ENCODE results near the gene NMD3. TPM values are rescaled to one million over a fixed set of nuclear protein-coding genes. Genes with fewer than 3 reads are reported as not detected.

Gene NMD3
- total RNA-seq, result 52.5 and 57.2 TPM in 2 replicates
- 27.8 and 30.6 TPM in 2 replicates for polyA plus RNA-seq

GRCh38 chr3:161220850-161221753 is at the start of gene NMD3:
TSS of gene NMD3 (plus strand) at chr3:161221311. CDS start at chr3:161222014, 703 bp downstream.
- Histone ChIP-seq H4K20me1 (ENCODE audit: insufficient read depth, poor library complexity, severe bottlenecking) (peaks cover 12% of the 10 kb centered on the region), H3K4me3 (peak within 1 kb of the TSS; percentile 70), H2AFZ (peak within 1 kb of the TSS; percentile 85), H3K4me2 (peak within 1 kb of the TSS; percentile 91), H3K36me3 (replicated peaks; ENCODE audit: insufficient read depth, low read depth) (no peaks in the 10 kb centered on the region), H3K27ac (peak within 1 kb of the TSS; percentile 93), H3K79me2 (peaks cover 48% of the 10 kb centered on the region), H3K4me1 (ENCODE audit: insufficient read depth) (peaks cover 17% of the 10 kb centered on the region), H3K27me3 (no peaks in the 10 kb centered on the region), H3K9me3 (ENCODE audit: low read depth) (no peaks in the 10 kb centered on the region), H3K9me2 (replicated peaks; ENCODE audit: insufficient read depth) (no peaks in the 10 kb centered on the region)
- DNase-seq (ENCODE audit: low spot score), result peak; percentile 97
- TF ChIP-seq CTCF (IDR thresholded peaks at IDR 0.05; ENCODE audit: poor library complexity) (no peak), EZH2phosphoT487 (IDR thresholded peaks at IDR 0.05; ENCODE audit: low read depth, severe bottlenecking, unreplicated experiment) (no peak), EZH2 (IDR thresholded peaks at IDR 0.05; ENCODE audit: borderline replicate concordance) (no peak)
- 2% methylated on average over 44 of the region's 71 CpGs for WGBS (ENCODE audit: low lambda C conversion rate, missing lambda C conversion rate)

GRCh38 chr3:161171639-161172552 is 49.2 kb upstream of the NMD3 start:
- Histone ChIP-seq H3K9me2 (replicated peaks; ENCODE audit: insufficient read depth) (no peaks in the 10 kb centered on the region), H2AFZ (no peak overlapping the region), H3K4me2 (no peak overlapping the region), H3K27me3 (no peaks in the 10 kb centered on the region), H3K4me3 (no peak overlapping the region), H3K9me3 (ENCODE audit: low read depth) (no peaks in the 10 kb centered on the region), H3K36me3 (replicated peaks; ENCODE audit: insufficient read depth, low read depth) (no peaks in the 10 kb centered on the region), H3K27ac (no peak overlapping the region), H3K4me1 (ENCODE audit: insufficient read depth) (no peaks in the 10 kb centered on the region), H4K20me1 (ENCODE audit: insufficient read depth, poor library complexity, severe bottlenecking) (no peaks in the 10 kb centered on the region), H3K79me2 (no peaks in the 10 kb centered on the region)
- DNase-seq (ENCODE audit: low spot score), result no peak
- no peak for TF ChIP-seq EZH2phosphoT487 (IDR thresholded peaks at IDR 0.05; ENCODE audit: low read depth, severe bottlenecking, unreplicated experiment)
- no peak for TF ChIP-seq EZH2 (IDR thresholded peaks at IDR 0.05; ENCODE audit: borderline replicate concordance)
- peak; percentile 18 for TF ChIP-seq CTCF (IDR thresholded peaks at IDR 0.05; ENCODE audit: poor library complexity)
- WGBS (ENCODE audit: low lambda C conversion rate, missing lambda C conversion rate), result 81% methylated on average over 2 of the region's 2 CpGs

GRCh38 chr3:161175506-161175905 is 45.6 kb upstream of the NMD3 start:
- H3K4me3 ChIP-seq, result no peak overlapping the region
- H3K27me3 ChIP-seq, result no peaks in the 10 kb centered on the region
- H2AFZ ChIP-seq, result no peak overlapping the region
- no peak overlapping the region for H3K27ac ChIP-seq
- no peaks in the 10 kb centered on the region for H3K4me1 ChIP-seq (ENCODE audit: insufficient read depth)
- no peaks in the 10 kb centered on the region for H3K79me2 ChIP-seq
- H3K9me3 ChIP-seq (ENCODE audit: low read depth), result no peaks in the 10 kb centered on the region
- no peak for DNase-seq (ENCODE audit: low spot score)
- no peaks in the 10 kb centered on the region for H3K9me2 ChIP-seq (replicated peaks; ENCODE audit: insufficient read depth)
- no peaks in the 10 kb centered on the region for H4K20me1 ChIP-seq (ENCODE audit: insufficient read depth, poor library complexity, severe bottlenecking)
- no peaks in the 10 kb centered on the region for H3K36me3 ChIP-seq (replicated peaks; ENCODE audit: insufficient read depth, low read depth)
- no peak overlapping the region for H3K4me2 ChIP-seq
- 30% methylated on average over 1 of the region's 1 CpG for WGBS (ENCODE audit: low lambda C conversion rate, missing lambda C conversion rate)
- TF ChIP-seq EZH2phosphoT487 (IDR thresholded peaks at IDR 0.05; ENCODE audit: low read depth, severe bottlenecking, unreplicated experiment) (no peak), EZH2 (IDR thresholded peaks at IDR 0.05; ENCODE audit: borderline replicate concordance) (no peak), CTCF (IDR thresholded peaks at IDR 0.05; ENCODE audit: poor library complexity) (no peak)

All from hepatocyte (in vitro differentiated cells).